SH-SY5Y (cell line): ENCODE data around the gene PDK4.

Source experiments
- GATA2 ChIP-seq: IDR thresholded peaks from 2 replicates; pipeline ENCODE4 v1.6.1; 2011; ENCODE audit warnings: mild to moderate bottlenecking, low read depth, low read length
- GATA3 ChIP-seq: IDR thresholded peaks from 2 replicates; pipeline ENCODE4 v1.6.1; 2011; ENCODE audit warnings: low read depth, mild to moderate bottlenecking, low read length, moderate library complexity

GRCh38 chr7:95608359-95609173 is 12.2 kb upstream of the PDK4 start:
- TF ChIP-seq GATA2 (no peak), GATA3 (no peak)
